ENCODE measurements around the gene GPR4.

The GPR4 gene

DNA sequence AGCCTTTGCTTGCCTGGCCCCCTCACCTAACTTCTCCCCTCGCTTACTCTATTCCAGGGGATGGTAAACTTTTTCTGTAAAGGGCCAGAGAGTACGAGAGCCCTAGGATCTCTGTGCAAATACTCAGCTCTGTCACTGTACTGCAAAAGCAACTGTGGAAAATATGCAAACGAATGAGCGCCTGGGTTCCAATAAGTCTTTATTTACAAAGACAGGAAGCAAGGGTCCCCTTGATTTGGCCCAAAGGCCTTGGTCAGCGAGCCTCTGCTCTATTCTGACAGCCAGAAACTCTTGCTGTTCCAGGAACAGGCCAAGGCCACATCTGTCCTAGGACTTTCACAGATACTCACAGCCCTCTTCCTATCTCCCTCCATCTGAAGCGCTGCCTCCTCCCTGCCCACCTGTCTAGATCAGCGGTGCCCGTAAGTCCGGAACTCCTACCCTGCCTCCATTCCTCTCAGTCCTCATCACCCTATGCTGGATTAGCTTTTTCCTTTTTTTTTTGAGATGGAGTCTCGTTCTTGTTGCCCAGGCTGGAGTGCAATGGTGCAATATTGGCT, 54.7 kb downstream of the GPR4 start:
- no peak for DNase-seq

GRCh38 chr19:45542234-45542668, 59.8 kb downstream of the GPR4 start:
- no peak for DNase-seq

All from NCI-H187 treated with DMSO at 0.1 percent for 48 hours (cell line).